ENCODE results near the gene RP2.

RP2 gene

GRCh38 chrX:46849933-46850332 lies 13.1 kb downstream of the RP2 start:
- DNase-seq (ENCODE audit: low read depth): no peak
- Histone ChIP-seq H3K4me1 (ENCODE audit: control insufficient read depth, insufficient read depth, low read length) (peaks cover 5% of the 10 kb centered on the region), H3K4me3 (ENCODE audit: low read length) (no peak overlapping the region), H3K9ac (ENCODE audit: low read length) (no peak overlapping the region), H3K36me3 (ENCODE audit: control insufficient read depth, insufficient read depth, low read length, severe bottlenecking) (peaks cover 6% of the 10 kb centered on the region), H3K9me3 (ENCODE audit: control insufficient read depth, low read length) (peaks cover 9% of the 10 kb centered on the region), H3K27me3 (replicated peaks; ENCODE audit: control insufficient read depth, insufficient read depth, low read length) (no peaks in the 10 kb centered on the region)

GRCh38 chrX:46850771-46851170 lies 13.9 kb downstream of the RP2 start:
- H3K4me3 ChIP-seq (ENCODE audit: low read length): peak overlapping the region; percentile 42
- no peak overlapping the region for H3K9ac ChIP-seq (ENCODE audit: low read length)
- H3K9me3 ChIP-seq (ENCODE audit: control insufficient read depth, low read length): peaks cover 9% of the 10 kb centered on the region
- no peaks in the 10 kb centered on the region for H3K27me3 ChIP-seq (replicated peaks; ENCODE audit: control insufficient read depth, insufficient read depth, low read length)
- H3K36me3 ChIP-seq (ENCODE audit: control insufficient read depth, insufficient read depth, low read length, severe bottlenecking): peaks cover 6% of the 10 kb centered on the region
- H3K4me1 ChIP-seq (ENCODE audit: control insufficient read depth, insufficient read depth, low read length): peaks cover 5% of the 10 kb centered on the region
- DNase-seq (ENCODE audit: low read depth): no peak

DNA sequence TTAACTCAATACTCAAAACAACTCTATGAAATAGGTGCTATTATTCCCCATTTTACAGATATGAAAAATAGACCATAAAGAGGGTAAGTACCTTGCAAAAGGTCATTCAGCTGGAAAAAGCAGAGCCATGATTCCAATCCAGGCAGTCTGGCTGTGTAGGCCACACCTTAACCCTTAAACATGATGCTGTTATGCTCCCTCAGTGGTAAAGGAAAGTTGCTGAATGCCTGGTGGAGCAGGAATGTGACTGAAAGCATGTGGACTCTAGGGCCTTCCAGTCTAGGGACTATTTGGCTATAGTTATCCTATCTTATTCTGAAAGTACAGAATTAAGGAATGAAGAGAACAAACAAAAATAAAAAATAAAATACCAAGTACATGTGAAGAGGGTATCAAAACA lies 19.6 kb downstream of the RP2 start:
- no peak for DNase-seq (ENCODE audit: low read depth)
- no peak overlapping the region for H3K9ac ChIP-seq (ENCODE audit: low read length)

GRCh38 chrX:46860557-46860956 lies 23.7 kb downstream of the RP2 start:
- Histone ChIP-seq H3K4me1 (ENCODE audit: control insufficient read depth, insufficient read depth, low read length) (peaks cover 12% of the 10 kb centered on the region), H3K36me3 (ENCODE audit: control insufficient read depth, insufficient read depth, low read length, severe bottlenecking) (peaks cover 8% of the 10 kb centered on the region), H3K27me3 (replicated peaks; ENCODE audit: control insufficient read depth, insufficient read depth, low read length) (no peaks in the 10 kb centered on the region), H3K9me3 (ENCODE audit: control insufficient read depth, low read length) (no peaks in the 10 kb centered on the region), H3K4me3 (ENCODE audit: low read length) (no peak overlapping the region), H3K9ac (ENCODE audit: low read length) (no peak overlapping the region)
- DNase-seq (ENCODE audit: low read depth): no peak

More for the DNA sequence above, 19.6 kb downstream of the RP2 start:
- H3K9me3 ChIP-seq (ENCODE audit: control insufficient read depth, low read length): no peaks in the 10 kb centered on the region
- H3K36me3 ChIP-seq (ENCODE audit: control insufficient read depth, insufficient read depth, low read length, severe bottlenecking): peaks cover 10% of the 10 kb centered on the region
- no peaks in the 10 kb centered on the region for H3K27me3 ChIP-seq (replicated peaks; ENCODE audit: control insufficient read depth, insufficient read depth, low read length)
- H3K4me3 ChIP-seq (ENCODE audit: low read length): no peak overlapping the region
- peaks cover 12% of the 10 kb centered on the region for H3K4me1 ChIP-seq (ENCODE audit: control insufficient read depth, insufficient read depth, low read length)

GRCh38 chrX:46863072-46863471 lies 26.2 kb downstream of the RP2 start:
- Histone ChIP-seq H3K4me3 (ENCODE audit: low read length) (no peak overlapping the region), H3K9ac (ENCODE audit: low read length) (no peak overlapping the region), H3K9me3 (ENCODE audit: control insufficient read depth, low read length) (no peaks in the 10 kb centered on the region), H3K4me1 (ENCODE audit: control insufficient read depth, insufficient read depth, low read length) (no peaks in the 10 kb centered on the region), H3K36me3 (ENCODE audit: control insufficient read depth, insufficient read depth, low read length, severe bottlenecking) (peaks cover 8% of the 10 kb centered on the region), H3K27me3 (replicated peaks; ENCODE audit: control insufficient read depth, insufficient read depth, low read length) (no peaks in the 10 kb centered on the region)
- no peak for DNase-seq (ENCODE audit: low read depth)

GRCh38 chrX:46864606-46865005 lies 27.8 kb downstream of the RP2 start:
- DNase-seq (ENCODE audit: low read depth): no peak
- peaks cover 8% of the 10 kb centered on the region for H3K36me3 ChIP-seq (ENCODE audit: control insufficient read depth, insufficient read depth, low read length, severe bottlenecking)

GRCh38 chrX:46865281-46865680 lies 28.4 kb downstream of the RP2 start:
- Histone ChIP-seq H3K36me3 (ENCODE audit: control insufficient read depth, insufficient read depth, low read length, severe bottlenecking) (peaks cover 8% of the 10 kb centered on the region), H3K9ac (ENCODE audit: low read length) (no peak overlapping the region), H3K4me1 (ENCODE audit: control insufficient read depth, insufficient read depth, low read length) (no peaks in the 10 kb centered on the region), H3K9me3 (ENCODE audit: control insufficient read depth, low read length) (no peaks in the 10 kb centered on the region), H3K27me3 (replicated peaks; ENCODE audit: control insufficient read depth, insufficient read depth, low read length) (no peaks in the 10 kb centered on the region), H3K4me3 (ENCODE audit: low read length) (no peak overlapping the region)
- peak; percentile 44 for DNase-seq (ENCODE audit: low read depth)

More at GRCh38 chrX:46864606-46865005, 27.8 kb downstream of the RP2 start:
- H3K4me3 ChIP-seq (ENCODE audit: low read length): no peak overlapping the region
- no peak overlapping the region for H3K9ac ChIP-seq (ENCODE audit: low read length)
- no peaks in the 10 kb centered on the region for H3K27me3 ChIP-seq (replicated peaks; ENCODE audit: control insufficient read depth, insufficient read depth, low read length)
- H3K9me3 ChIP-seq (ENCODE audit: control insufficient read depth, low read length): no peaks in the 10 kb centered on the region
- H3K4me1 ChIP-seq (ENCODE audit: control insufficient read depth, insufficient read depth, low read length): no peaks in the 10 kb centered on the region

DNA sequence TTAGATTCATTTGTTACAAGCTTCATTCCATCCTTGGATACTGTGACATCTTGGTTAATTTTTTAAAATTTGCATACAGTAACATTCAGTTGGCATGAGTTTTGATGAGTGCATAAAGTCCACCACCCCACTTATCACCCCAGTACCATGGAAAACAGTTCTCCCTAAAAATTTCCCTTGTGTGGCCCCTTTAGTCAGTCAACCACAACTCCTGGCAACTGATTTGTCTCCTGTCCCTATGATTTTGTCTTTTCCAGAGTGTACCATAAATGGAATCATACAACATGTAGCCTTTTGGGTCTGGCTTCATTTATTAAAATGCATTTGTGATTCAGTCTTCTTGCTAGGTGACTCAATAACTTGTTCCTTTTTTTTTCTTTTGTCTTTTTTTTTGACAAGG lies 29.9 kb downstream of the RP2 start:
- H3K9ac ChIP-seq (ENCODE audit: low read length): no peak overlapping the region
- H3K9me3 ChIP-seq (ENCODE audit: control insufficient read depth, low read length): no peaks in the 10 kb centered on the region
- DNase-seq (ENCODE audit: low read depth): no peak
- H3K4me3 ChIP-seq (ENCODE audit: low read length): no peak overlapping the region
- no peaks in the 10 kb centered on the region for H3K27me3 ChIP-seq (replicated peaks; ENCODE audit: control insufficient read depth, insufficient read depth, low read length)
- H3K36me3 ChIP-seq (ENCODE audit: control insufficient read depth, insufficient read depth, low read length, severe bottlenecking): peaks cover 4% of the 10 kb centered on the region
- H3K4me1 ChIP-seq (ENCODE audit: control insufficient read depth, insufficient read depth, low read length): no peaks in the 10 kb centered on the region

- H3K27me3 ChIP-seq (replicated peaks; ENCODE audit: control insufficient read depth, insufficient read depth, low read length): no peaks in the 10 kb centered on the region
- H3K9me3 ChIP-seq (ENCODE audit: control insufficient read depth, low read length): no peaks in the 10 kb centered on the region
- DNase-seq (ENCODE audit: low read depth): no peak
- H3K9ac ChIP-seq (ENCODE audit: low read length): no peak overlapping the region
- peaks cover 2% of the 10 kb centered on the region for H3K4me1 ChIP-seq (ENCODE audit: control insufficient read depth, insufficient read depth, low read length)
- H3K36me3 ChIP-seq (ENCODE audit: control insufficient read depth, insufficient read depth, low read length, severe bottlenecking): no peaks in the 10 kb centered on the region
- H3K4me3 ChIP-seq (ENCODE audit: low read length): no peak overlapping the region
Observed at GRCh38 chrX:46873746-46874145, 36.9 kb downstream of the RP2 start.

DNA sequence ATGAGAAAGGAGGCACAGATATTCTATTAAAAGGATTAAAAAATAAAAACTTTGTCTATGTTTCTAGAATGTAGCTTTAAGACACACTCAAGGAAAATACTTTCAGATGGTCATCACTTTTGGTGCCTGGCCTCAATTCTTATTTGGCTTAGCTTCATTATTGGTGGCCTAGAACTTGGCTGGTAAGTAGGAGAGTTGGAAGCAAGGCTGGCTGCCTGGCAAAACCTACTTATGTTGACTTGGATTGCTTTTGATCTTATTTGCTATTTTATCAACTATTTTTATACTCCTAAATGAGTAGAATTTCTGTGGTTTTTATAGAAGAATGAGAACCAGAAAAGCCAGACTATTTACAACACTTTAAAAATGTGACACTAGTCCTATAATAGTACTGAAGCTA lies 40.1 kb downstream of the RP2 start:
- H3K4me3 ChIP-seq (ENCODE audit: low read length): no peak overlapping the region
- H3K4me1 ChIP-seq (ENCODE audit: control insufficient read depth, insufficient read depth, low read length): peaks cover 2% of the 10 kb centered on the region
- no peaks in the 10 kb centered on the region for H3K27me3 ChIP-seq (replicated peaks; ENCODE audit: control insufficient read depth, insufficient read depth, low read length)
- DNase-seq (ENCODE audit: low read depth): no peak
- H3K9ac ChIP-seq (ENCODE audit: low read length): no peak overlapping the region
- peaks cover 5% of the 10 kb centered on the region for H3K36me3 ChIP-seq (ENCODE audit: control insufficient read depth, insufficient read depth, low read length, severe bottlenecking)
- no peaks in the 10 kb centered on the region for H3K9me3 ChIP-seq (ENCODE audit: control insufficient read depth, low read length)

GRCh38 chrX:46882266-46882665 lies 45.4 kb downstream of the RP2 start:
- no peaks in the 10 kb centered on the region for H3K27me3 ChIP-seq (replicated peaks; ENCODE audit: control insufficient read depth, insufficient read depth, low read length)
- no peak overlapping the region for H3K9ac ChIP-seq (ENCODE audit: low read length)
- no peak overlapping the region for H3K4me3 ChIP-seq (ENCODE audit: low read length)
- H3K9me3 ChIP-seq (ENCODE audit: control insufficient read depth, low read length): no peaks in the 10 kb centered on the region
- H3K4me1 ChIP-seq (ENCODE audit: control insufficient read depth, insufficient read depth, low read length): no peaks in the 10 kb centered on the region
- no peak for DNase-seq (ENCODE audit: low read depth)
- peaks cover 10% of the 10 kb centered on the region for H3K36me3 ChIP-seq (ENCODE audit: control insufficient read depth, insufficient read depth, low read length, severe bottlenecking)

DNA sequence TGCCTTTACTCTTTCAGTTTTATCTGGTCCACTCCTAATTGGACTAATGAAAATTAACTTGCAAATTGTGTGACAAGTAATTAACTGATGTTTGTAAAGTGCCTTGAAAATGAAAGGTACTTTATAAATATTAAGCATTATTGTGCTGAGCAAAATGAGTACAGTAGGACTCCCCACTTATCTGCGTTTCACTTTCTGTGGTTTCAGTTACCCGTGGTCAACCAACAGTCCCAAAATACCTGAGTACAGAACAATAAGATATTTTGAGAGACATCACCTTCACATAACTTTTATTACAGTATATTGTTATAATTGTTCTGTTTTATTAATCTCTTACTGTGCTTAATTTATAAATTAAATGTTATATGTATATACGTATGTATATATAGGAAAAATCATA lies 48.0 kb downstream of the RP2 start:
- H3K36me3 ChIP-seq (ENCODE audit: control insufficient read depth, insufficient read depth, low read length, severe bottlenecking): peaks cover 10% of the 10 kb centered on the region

More for the DNA sequence above, 48.0 kb downstream of the RP2 start:
- Histone ChIP-seq H3K4me1 (ENCODE audit: control insufficient read depth, insufficient read depth, low read length) (no peaks in the 10 kb centered on the region), H3K9ac (ENCODE audit: low read length) (no peak overlapping the region), H3K4me3 (ENCODE audit: low read length) (no peak overlapping the region), H3K9me3 (ENCODE audit: control insufficient read depth, low read length) (no peaks in the 10 kb centered on the region), H3K27me3 (replicated peaks; ENCODE audit: control insufficient read depth, insufficient read depth, low read length) (peaks cover 3% of the 10 kb centered on the region)
- no peak for DNase-seq (ENCODE audit: low read depth)
